Mesenchymal stem cell (in vitro differentiated cells and primary cell): ENCODE results near the gene PTPRN2.

Experiments
- DNase-seq: peaks from one replicate; pipeline ENCODE4 v3.0.0-alpha.2; 2013
- H2AFZ ChIP-seq: one replicate; pipeline ENCODE4 v1.6.1; 2013; ENCODE audit warnings: low read depth, mild to moderate bottlenecking, control low read depth, inconsistent platforms, low read length, moderate library complexity
- H2AK5ac ChIP-seq: 2 replicates; pipeline ENCODE4 v1.6.1; 2013; ENCODE audit warnings: low read length, moderate library complexity, mild to moderate bottlenecking, inconsistent platforms; ENCODE audit not compliant: severe bottlenecking
- H2BK120ac ChIP-seq: one replicate; pipeline ENCODE4 v1.6.1; 2013; ENCODE audit warnings: low read depth, mild to moderate bottlenecking, inconsistent platforms, low read length, moderate library complexity
- H2BK12ac ChIP-seq, 2 experiments: one replicate each; pipeline ENCODE4 v1.6.1; 2013; ENCODE audit warnings: inconsistent platforms in 2 of 2, low read length in 2 of 2, mild to moderate bottlenecking in 2 of 2, moderate library complexity in 2 of 2, control low read depth in 1 of 2
- H2BK15ac ChIP-seq: one replicate; pipeline ENCODE4 v1.6.1; 2013; ENCODE audit warnings: mild to moderate bottlenecking, low read depth, inconsistent platforms; ENCODE audit not compliant: poor library complexity, severe bottlenecking
- H2BK5ac ChIP-seq: 2 replicates; pipeline ENCODE4 v1.6.1; 2013; ENCODE audit warnings: low read depth, mild to moderate bottlenecking, low read length, control low read depth, inconsistent platforms; ENCODE audit not compliant: poor library complexity, severe bottlenecking
- H3K14ac ChIP-seq, 2 experiments: one replicate each; pipeline ENCODE4 v1.6.1; 2013; ENCODE audit warnings: inconsistent platforms in 2 of 2, low read length in 2 of 2, control low read depth in 1 of 2, mild to moderate bottlenecking in 1 of 2, moderate library complexity in 1 of 2
- H3K18ac ChIP-seq, 2 experiments: one replicate each; pipeline ENCODE4 v1.6.1; 2013; ENCODE audit warnings: inconsistent platforms in 2 of 2, low read length in 2 of 2, control low read depth in 1 of 2, low read depth in 1 of 2, mild to moderate bottlenecking in 1 of 2
- H3K23ac ChIP-seq, 2 experiments: one replicate each; pipeline ENCODE4 v1.6.1; 2013; ENCODE audit warnings: inconsistent platforms in 2 of 2, low read length in 2 of 2, mild to moderate bottlenecking in 2 of 2, moderate library complexity in 2 of 2, control low read depth in 1 of 2
- H3K27ac ChIP-seq: 2 replicates; pipeline ENCODE4 v1.5.1; 2013; ENCODE audit warnings: mild to moderate bottlenecking, moderate library complexity, low read length, control low read depth, inconsistent platforms; ENCODE audit not compliant: poor library complexity, severe bottlenecking
- H3K27me3 ChIP-seq, 2 experiments: 2 replicates each; pipeline versions ENCODE4 v1.6.1 to v1.7.0; 2013; ENCODE audit warnings: low read length in 2 of 2, mild to moderate bottlenecking in 2 of 2, moderate library complexity in 2 of 2, control low read depth in 1 of 2, inconsistent platforms in 1 of 2; ENCODE audit not compliant: control insufficient read depth in 1 of 2, insufficient read depth in 1 of 2
- H3K36me3 ChIP-seq, 2 experiments: 2 replicates each; pipeline versions ENCODE4 v1.6.1 to v1.7.0; 2013; ENCODE audit warnings: low read length in 2 of 2, control low read depth in 1 of 2, inconsistent platforms in 1 of 2, low read depth in 1 of 2, mild to moderate bottlenecking in 1 of 2; ENCODE audit not compliant: insufficient read depth in 2 of 2, control insufficient read depth in 1 of 2
- H3K4ac ChIP-seq, 2 experiments: one replicate each; pipeline ENCODE4 v1.6.1; 2013; ENCODE audit warnings: inconsistent platforms in 2 of 2, low read length in 2 of 2, mild to moderate bottlenecking in 2 of 2, moderate library complexity in 2 of 2, control low read depth in 1 of 2, low read depth in 1 of 2
- H3K4me1 ChIP-seq: 2 replicates; pipeline ENCODE4 v1.6.1; 2013; ENCODE audit warnings: low read depth, low read length, control low read depth; ENCODE audit not compliant: control insufficient read depth, insufficient read depth
- H3K4me2 ChIP-seq: 2 replicates; pipeline ENCODE4 v1.6.1; 2013; ENCODE audit warnings: low read length, mild to moderate bottlenecking, inconsistent platforms; ENCODE audit not compliant: poor library complexity, severe bottlenecking
- H3K4me3 ChIP-seq, 2 experiments: 2 replicates each; pipeline versions ENCODE4 v1.5.1 to v1.7.0; 2013; ENCODE audit warnings: low read length in 2 of 2, mild to moderate bottlenecking in 2 of 2, control low read depth in 1 of 2, low read depth in 1 of 2; ENCODE audit not compliant: insufficient read depth in 1 of 2
- H3K79me1 ChIP-seq: replicated peaks from 2 replicates; pipeline ENCODE4 v1.6.1; 2013; ENCODE audit warnings: mild to moderate bottlenecking, control low read depth, low read length, inconsistent platforms; ENCODE audit not compliant: poor library complexity, severe bottlenecking
- H3K9ac ChIP-seq: 2 replicates; pipeline ENCODE4 v1.7.0; 2013; ENCODE audit warnings: mild to moderate bottlenecking, low read length, moderate library complexity
- H3K9me3 ChIP-seq: 2 replicates; pipeline ENCODE4 v1.7.0; 2013; ENCODE audit warnings: mild to moderate bottlenecking, low read length; ENCODE audit not compliant: control insufficient read depth
- H4K8ac ChIP-seq: one replicate; pipeline ENCODE4 v1.6.1; 2013; ENCODE audit warnings: inconsistent platforms, mild to moderate bottlenecking, low read length, moderate library complexity
- H4K91ac ChIP-seq: one replicate; pipeline ENCODE4 v1.6.1; 2013; ENCODE audit warnings: mild to moderate bottlenecking, low read length, inconsistent platforms
- WGBS: methylation state at CpG from one replicate; pipeline ENCODE4 v1.1.7; 2013; ENCODE audit warnings: mixed read lengths; 5-methylcytosine and 5-hydroxymethylcytosine counted together

PTPRN2 gene

GRCh38 chr7:157969995-157970394, 617.6 kb downstream of the PTPRN2 start:
- Histone ChIP-seq H2BK12ac (no peak overlapping the region), H3K27me3 (no peaks in the 10 kb centered on the region), H3K23ac (no peak overlapping the region), H3K4me1 (no peaks in the 10 kb centered on the region), H3K18ac (no peak overlapping the region), H2BK120ac (no peak overlapping the region), H3K9me3 (peaks cover 35% of the 10 kb centered on the region), H2BK15ac (no peak overlapping the region), H4K91ac (no peak overlapping the region), H2AK5ac (no peak overlapping the region), H3K4me2 (no peak overlapping the region), H3K36me3 (no peaks in the 10 kb centered on the region), H3K9ac (no peak overlapping the region), H3K14ac (no peak overlapping the region), H2AFZ (no peak overlapping the region), H3K4ac (no peak overlapping the region), H3K4me3 (no peak overlapping the region), H2BK5ac (no peak overlapping the region), H3K27ac (no peak overlapping the region), H4K8ac (no peak overlapping the region), H3K79me1 (no peaks in the 10 kb centered on the region)
- no peak for DNase-seq
- WGBS: 81% methylated on average over 2 of the region's 2 CpGs

- no peaks in the 10 kb centered on the region for H3K27me3 ChIP-seq
- no peak overlapping the region for H3K18ac ChIP-seq
- no peak overlapping the region for H3K23ac ChIP-seq
- WGBS: 61% methylated on average over 1 of the region's 1 CpG
- no peak overlapping the region for H2AFZ ChIP-seq
- no peaks in the 10 kb centered on the region for H3K79me1 ChIP-seq
- H2BK5ac ChIP-seq: no peak overlapping the region
- no peak overlapping the region for H2AK5ac ChIP-seq
- no peak overlapping the region for H3K4me2 ChIP-seq
- H2BK12ac ChIP-seq: no peak overlapping the region
- DNase-seq: no peak
- no peak overlapping the region for H3K14ac ChIP-seq
- no peak overlapping the region for H4K91ac ChIP-seq
- H3K36me3 ChIP-seq: no peaks in the 10 kb centered on the region
- H3K4ac ChIP-seq: no peak overlapping the region
- H3K4me3 ChIP-seq: no peak overlapping the region
- no peak overlapping the region for H2BK120ac ChIP-seq
- H4K8ac ChIP-seq: no peak overlapping the region
- no peak overlapping the region for H3K9ac ChIP-seq
- no peak overlapping the region for H3K27ac ChIP-seq
- H3K9me3 ChIP-seq: peaks cover 32% of the 10 kb centered on the region
- no peaks in the 10 kb centered on the region for H3K4me1 ChIP-seq
- H2BK15ac ChIP-seq: no peak overlapping the region
These were observed 621.1 kb downstream of the PTPRN2 start for GRCh38 chr7:157966490-157966889.

GRCh38 chr7:157964521-157964920, 623.1 kb downstream of the PTPRN2 start:
- H3K18ac ChIP-seq: no peak overlapping the region

GRCh38 chr7:157964016-157964415, 623.6 kb downstream of the PTPRN2 start:
- Histone ChIP-seq H3K27me3 (no peaks in the 10 kb centered on the region), H4K91ac (no peak overlapping the region), H2BK5ac (no peak overlapping the region), H3K9me3 (peaks cover 23% of the 10 kb centered on the region), H3K36me3 (no peaks in the 10 kb centered on the region), H3K9ac (no peak overlapping the region), H3K14ac (no peak overlapping the region), H3K4me1 (no peaks in the 10 kb centered on the region), H3K4ac (no peak overlapping the region), H2AK5ac (no peak overlapping the region), H3K23ac (no peak overlapping the region), H2BK15ac (no peak overlapping the region), H3K27ac (no peak overlapping the region), H3K4me3 (no peak overlapping the region), H3K4me2 (no peak overlapping the region), H2AFZ (no peak overlapping the region), H2BK12ac (no peak overlapping the region), H3K18ac (no peak overlapping the region), H3K79me1 (no peaks in the 10 kb centered on the region), H4K8ac (no peak overlapping the region), H2BK120ac (no peak overlapping the region)
- DNase-seq: no peak
- 79% methylated on average over 3 of the region's 8 CpGs for WGBS

More at GRCh38 chr7:157964521-157964920, 623.1 kb downstream of the PTPRN2 start:
- H3K14ac ChIP-seq: no peak overlapping the region
- no peak overlapping the region for H2AK5ac ChIP-seq
- H2AFZ ChIP-seq: no peak overlapping the region
- no peak overlapping the region for H4K91ac ChIP-seq
- H3K79me1 ChIP-seq: no peaks in the 10 kb centered on the region
- no peak for DNase-seq
- H2BK5ac ChIP-seq: no peak overlapping the region
- H3K23ac ChIP-seq: no peak overlapping the region
- H3K9ac ChIP-seq: no peak overlapping the region
- H3K9me3 ChIP-seq: peaks cover 22% of the 10 kb centered on the region
- WGBS: 79% methylated on average over 6 of the region's 8 CpGs
- no peak overlapping the region for H2BK120ac ChIP-seq
- H3K4ac ChIP-seq: no peak overlapping the region
- H3K36me3 ChIP-seq: no peaks in the 10 kb centered on the region
- no peaks in the 10 kb centered on the region for H3K27me3 ChIP-seq
- H3K4me1 ChIP-seq: no peaks in the 10 kb centered on the region
- H2BK15ac ChIP-seq: no peak overlapping the region
- H2BK12ac ChIP-seq: no peak overlapping the region
- H3K27ac ChIP-seq: no peak overlapping the region
- no peak overlapping the region for H3K4me3 ChIP-seq
- no peak overlapping the region for H4K8ac ChIP-seq
- no peak overlapping the region for H3K4me2 ChIP-seq
